ENCODE measurements around the gene LMF2.
A peak's percentile ranks its signal among the peaks of the same experiment; 100 is the strongest.
"Not testable (repeated sequence)": the region's sequence is repeated elsewhere in the genome, so short reads cannot be mapped to it uniquely, and the experiment has no call there.

LMF2 gene

GRCh38 chr22:50542416-50542927 is 35.0 kb upstream of the LMF2 start:
- H3K79me2 ChIP-seq (ENCODE audit: low read length): no peaks in the 10 kb centered on the region
- peak overlapping the region; percentile 100 for H3K27ac ChIP-seq (ENCODE audit: low read length)
- H3K4me2 ChIP-seq (ENCODE audit: low read length): peak overlapping the region; percentile 62
- H3K9me3 ChIP-seq (ENCODE audit: insufficient read depth, low read length): no peaks in the 10 kb centered on the region
- TF ChIP-seq CTCF (IDR thresholded peaks at IDR 0.05; ENCODE audit: low read depth, low read length) (no peak), EZH2phosphoT487 (IDR thresholded peaks at IDR 0.05; ENCODE audit: low read depth) (no peak)
- H3K4me3 ChIP-seq (ENCODE audit: low read length): peak overlapping the region; percentile 27
- peaks cover 70% of the 10 kb centered on the region for H3K4me1 ChIP-seq (ENCODE audit: low read length)
- no peaks in the 10 kb centered on the region for H4K20me1 ChIP-seq (ENCODE audit: insufficient read depth, low read length)
- peak overlapping the region; percentile 60; the same call in 1 of the 2 replicates for H3K9ac ChIP-seq (ENCODE audit: low read length)
- H3K27me3 ChIP-seq (ENCODE audit: low read depth, low read length): no peaks in the 10 kb centered on the region
- H3K36me3 ChIP-seq (replicated peaks; ENCODE audit: low read depth, low read length): peaks cover 3% of the 10 kb centered on the region
- H2AFZ ChIP-seq (ENCODE audit: low read depth, low read length): peak overlapping the region; percentile 41; the same call in 1 of the 2 replicates

- Histone ChIP-seq H3K9ac (ENCODE audit: low read length) (peak overlapping the region; percentile 60), H3K4me2 (ENCODE audit: low read length) (peak overlapping the region; percentile 62), H3K4me1 (ENCODE audit: low read length) (peaks cover 70% of the 10 kb centered on the region), H3K27ac (ENCODE audit: low read length) (peak overlapping the region; percentile 100), H3K4me3 (ENCODE audit: low read length) (peak overlapping the region; percentile 27)
- not testable (repeated sequence) for H3K27me3 ChIP-seq (ENCODE audit: low read depth, low read length); H3K36me3 ChIP-seq (replicated peaks; ENCODE audit: low read depth, low read length); H2AFZ ChIP-seq (ENCODE audit: low read depth, low read length); H3K9me3 ChIP-seq (ENCODE audit: insufficient read depth, low read length); H4K20me1 ChIP-seq (ENCODE audit: insufficient read depth, low read length); H3K79me2 ChIP-seq (ENCODE audit: low read length)
Measured at GRCh38 chr22:50541667-50542026, 34.1 kb upstream of the LMF2 start.

- Histone ChIP-seq H2AFZ (ENCODE audit: low read depth, low read length) (no peak overlapping the region), H3K79me2 (ENCODE audit: low read length) (no peaks in the 10 kb centered on the region), H3K4me1 (ENCODE audit: low read length) (peaks cover 79% of the 10 kb centered on the region), H3K4me2 (ENCODE audit: low read length) (peak overlapping the region; percentile 62), H3K27me3 (ENCODE audit: low read depth, low read length) (no peaks in the 10 kb centered on the region), H3K9me3 (ENCODE audit: insufficient read depth, low read length) (no peaks in the 10 kb centered on the region), H3K36me3 (replicated peaks; ENCODE audit: low read depth, low read length) (peaks cover 3% of the 10 kb centered on the region), H3K4me3 (ENCODE audit: low read length) (peak overlapping the region; percentile 42; the same call in 1 of the 2 replicates), H3K27ac (ENCODE audit: low read length) (peak overlapping the region; percentile 100), H3K9ac (ENCODE audit: low read length) (peak overlapping the region; percentile 60), H4K20me1 (ENCODE audit: insufficient read depth, low read length) (no peaks in the 10 kb centered on the region)
- TF ChIP-seq EZH2phosphoT487 (IDR thresholded peaks at IDR 0.05; ENCODE audit: low read depth) (no peak), CTCF (IDR thresholded peaks at IDR 0.05; ENCODE audit: low read depth, low read length) (no peak)
Measured at GRCh38 chr22:50540381-50540780, 32.9 kb upstream of the LMF2 start.

- TF ChIP-seq CTCF (IDR thresholded peaks at IDR 0.05; ENCODE audit: low read depth, low read length) (no peak), EZH2phosphoT487 (IDR thresholded peaks at IDR 0.05; ENCODE audit: low read depth) (no peak)
- H3K27ac ChIP-seq (ENCODE audit: low read length): peak overlapping the region; percentile 100
Measured at GRCh38 chr22:50537765-50538164, 30.3 kb upstream of the LMF2 start.

More at GRCh38 chr22:50537765-50538164, 30.3 kb upstream of the LMF2 start:
- no peaks in the 10 kb centered on the region for H4K20me1 ChIP-seq (ENCODE audit: insufficient read depth, low read length)
- H3K9ac ChIP-seq (ENCODE audit: low read length): peak overlapping the region; percentile 50; the same call in 1 of the 2 replicates
- H2AFZ ChIP-seq (ENCODE audit: low read depth, low read length): no peak overlapping the region
- H3K9me3 ChIP-seq (ENCODE audit: insufficient read depth, low read length): no peaks in the 10 kb centered on the region
- 0 out of 2 replicates have a peak overlapping the region, but pooled peaks have one; percentile 50 for H3K4me3 ChIP-seq (ENCODE audit: low read length)
- peaks cover 82% of the 10 kb centered on the region for H3K4me1 ChIP-seq (ENCODE audit: low read length)
- H3K27me3 ChIP-seq (ENCODE audit: low read depth, low read length): no peaks in the 10 kb centered on the region
- peak overlapping the region; percentile 65 for H3K4me2 ChIP-seq (ENCODE audit: low read length)
- H3K36me3 ChIP-seq (replicated peaks; ENCODE audit: low read depth, low read length): peaks cover 3% of the 10 kb centered on the region
- H3K79me2 ChIP-seq (ENCODE audit: low read length): no peaks in the 10 kb centered on the region
